ENCODE measurements around the gene OR6K6. TPM values are rescaled to one million over a fixed set of nuclear protein-coding genes. Genes with fewer than 3 reads are reported as not detected.

The OR6K6 gene, protein sequence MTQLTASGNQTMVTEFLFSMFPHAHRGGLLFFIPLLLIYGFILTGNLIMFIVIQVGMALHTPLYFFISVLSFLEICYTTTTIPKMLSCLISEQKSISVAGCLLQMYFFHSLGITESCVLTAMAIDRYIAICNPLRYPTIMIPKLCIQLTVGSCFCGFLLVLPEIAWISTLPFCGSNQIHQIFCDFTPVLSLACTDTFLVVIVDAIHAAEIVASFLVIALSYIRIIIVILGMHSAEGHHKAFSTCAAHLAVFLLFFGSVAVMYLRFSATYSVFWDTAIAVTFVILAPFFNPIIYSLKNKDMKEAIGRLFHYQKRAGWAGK
- total RNA-seq (ENCODE audit: low replicate concordance), result not detected in 2 replicates
- long read RNA-seq, result 0 reads

DNA sequence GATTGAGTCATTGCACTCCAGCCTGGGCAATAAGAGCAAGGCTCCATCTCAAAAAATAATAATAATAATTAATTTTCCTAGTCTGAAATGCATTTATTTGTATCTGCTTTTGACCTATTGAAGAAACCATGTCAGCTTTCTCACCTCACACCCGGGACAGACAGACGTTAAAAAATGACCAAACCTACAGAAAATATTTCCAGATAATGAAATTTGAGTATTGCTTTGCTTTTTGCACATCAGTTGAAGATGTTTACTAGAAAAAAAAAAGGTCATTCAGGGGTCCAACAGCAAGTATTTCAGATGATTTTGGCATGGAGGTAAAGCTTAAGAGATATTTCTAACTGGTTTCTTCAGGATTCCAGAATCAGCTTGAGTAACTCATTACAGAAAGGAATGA is at the start of gene OR6K6:
Gene OR6K6 (plus strand): TSS at position 301 of the 400 bp plus-strand sequence. CDS start 168 bp downstream, outside the sequence.
- Mint-ChIP-seq H3K36me3 (no peaks in the 10 kb centered on the region), H3K4me1 (ENCODE audit: unreplicated experiment) (no peaks in the 10 kb centered on the region), H3K27ac (no peak within 1 kb of the TSS), H3K4me3 (no peak within 1 kb of the TSS), H3K27me3 (no peaks in the 10 kb centered on the region), H3K9me3 (no peaks in the 10 kb centered on the region)
- TF ChIP-seq, protein P1, sequence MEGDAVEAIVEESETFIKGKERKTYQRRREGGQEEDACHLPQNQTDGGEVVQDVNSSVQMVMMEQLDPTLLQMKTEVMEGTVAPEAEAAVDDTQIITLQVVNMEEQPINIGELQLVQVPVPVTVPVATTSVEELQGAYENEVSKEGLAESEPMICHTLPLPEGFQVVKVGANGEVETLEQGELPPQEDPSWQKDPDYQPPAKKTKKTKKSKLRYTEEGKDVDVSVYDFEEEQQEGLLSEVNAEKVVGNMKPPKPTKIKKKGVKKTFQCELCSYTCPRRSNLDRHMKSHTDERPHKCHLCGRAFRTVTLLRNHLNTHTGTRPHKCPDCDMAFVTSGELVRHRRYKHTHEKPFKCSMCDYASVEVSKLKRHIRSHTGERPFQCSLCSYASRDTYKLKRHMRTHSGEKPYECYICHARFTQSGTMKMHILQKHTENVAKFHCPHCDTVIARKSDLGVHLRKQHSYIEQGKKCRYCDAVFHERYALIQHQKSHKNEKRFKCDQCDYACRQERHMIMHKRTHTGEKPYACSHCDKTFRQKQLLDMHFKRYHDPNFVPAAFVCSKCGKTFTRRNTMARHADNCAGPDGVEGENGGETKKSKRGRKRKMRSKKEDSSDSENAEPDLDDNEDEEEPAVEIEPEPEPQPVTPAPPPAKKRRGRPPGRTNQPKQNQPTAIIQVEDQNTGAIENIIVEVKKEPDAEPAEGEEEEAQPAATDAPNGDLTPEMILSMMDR (conservative IDR thresholded peaks at IDR 0.05), result no peak
- DNase-seq (ENCODE audit: extremely low spot score, unreplicated experiment), result no peak

DNA sequence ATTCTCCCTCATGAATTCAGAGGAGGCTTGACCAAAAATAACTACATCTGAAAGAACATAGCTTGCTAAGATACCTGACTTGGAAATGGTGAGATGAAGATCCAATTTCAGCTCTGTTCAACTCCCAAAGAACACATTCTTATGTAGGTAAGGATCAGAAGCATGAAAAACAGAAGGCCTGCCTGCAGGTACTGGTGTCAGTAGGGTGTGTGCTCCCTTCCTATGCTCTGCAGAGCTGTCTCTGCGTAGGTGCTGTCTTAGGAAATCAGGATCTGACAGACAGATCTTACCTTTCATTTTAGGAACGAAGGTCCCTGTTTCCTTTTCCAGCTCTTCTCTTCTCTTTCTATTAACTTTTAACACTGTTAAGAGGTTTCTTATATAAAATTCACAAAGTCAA is 48.4 kb upstream of the OR6K6 start:
- H3K9me3 Mint-ChIP-seq, result no peaks in the 10 kb centered on the region
- H3K27ac Mint-ChIP-seq, result no peak overlapping the region
- H3K27me3 Mint-ChIP-seq, result no peaks in the 10 kb centered on the region
- TF ChIP-seq, protein P1 (conservative IDR thresholded peaks at IDR 0.05), result no peak
- H3K4me1 Mint-ChIP-seq (ENCODE audit: unreplicated experiment), result no peaks in the 10 kb centered on the region
- no peak for DNase-seq (ENCODE audit: extremely low spot score, unreplicated experiment)
- no peaks in the 10 kb centered on the region for H3K36me3 Mint-ChIP-seq
- H3K4me3 Mint-ChIP-seq, result no peak overlapping the region

DNA sequence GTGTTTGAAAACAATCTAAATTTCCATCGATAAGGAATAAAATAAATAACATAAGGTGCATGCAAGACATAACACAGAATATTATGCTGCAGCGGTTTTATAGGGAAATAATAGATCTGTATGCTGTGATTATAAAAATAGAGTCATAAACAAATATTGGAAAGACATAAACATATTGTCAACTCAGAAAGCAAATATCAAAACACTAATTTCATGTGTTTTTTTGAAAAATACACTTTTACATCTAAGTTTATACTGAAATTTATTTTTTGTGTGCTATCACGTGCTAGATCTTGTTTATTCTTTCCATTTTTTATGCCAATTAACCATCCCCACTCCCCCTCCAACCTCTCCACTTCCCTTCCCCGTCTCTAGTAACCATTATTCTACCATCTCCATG is 43.4 kb upstream of the OR6K6 start:
- Mint-ChIP-seq H3K36me3 (no peaks in the 10 kb centered on the region), H3K4me3 (no peak overlapping the region), H3K27ac (no peak overlapping the region), H3K4me1 (ENCODE audit: unreplicated experiment) (no peaks in the 10 kb centered on the region), H3K9me3 (no peaks in the 10 kb centered on the region), H3K27me3 (peaks cover 10% of the 10 kb centered on the region)
- TF ChIP-seq, protein P1 (conservative IDR thresholded peaks at IDR 0.05), result no peak
- no peak for DNase-seq (ENCODE audit: extremely low spot score, unreplicated experiment)

DNA sequence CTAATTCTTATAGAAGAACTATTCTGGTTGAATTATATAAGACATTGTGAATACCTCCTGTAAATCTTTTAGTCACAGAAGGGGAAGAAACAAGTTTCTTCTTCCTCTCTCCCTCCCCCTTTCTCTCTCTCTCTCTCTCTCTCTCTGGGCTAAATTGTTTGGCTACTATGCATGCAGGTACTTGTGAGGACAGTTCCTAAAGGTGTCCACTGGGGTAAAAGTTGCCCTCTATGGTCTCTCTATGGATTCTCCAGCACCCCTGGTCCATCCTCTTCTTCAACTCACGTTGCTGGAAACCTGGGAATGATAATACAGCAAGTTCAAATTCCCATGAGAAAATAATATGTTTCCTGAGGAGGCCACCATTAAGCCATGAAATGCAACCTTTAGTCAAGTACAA is 39.8 kb upstream of the OR6K6 start:
- Mint-ChIP-seq H3K27me3 (peaks cover 10% of the 10 kb centered on the region), H3K9me3 (no peaks in the 10 kb centered on the region), H3K27ac (no peak overlapping the region), H3K4me3 (no peak overlapping the region), H3K36me3 (no peaks in the 10 kb centered on the region), H3K4me1 (ENCODE audit: unreplicated experiment) (no peaks in the 10 kb centered on the region)
- DNase-seq (ENCODE audit: extremely low spot score, unreplicated experiment), result no peak
- TF ChIP-seq, protein P1 (conservative IDR thresholded peaks at IDR 0.05), result no peak

DNA sequence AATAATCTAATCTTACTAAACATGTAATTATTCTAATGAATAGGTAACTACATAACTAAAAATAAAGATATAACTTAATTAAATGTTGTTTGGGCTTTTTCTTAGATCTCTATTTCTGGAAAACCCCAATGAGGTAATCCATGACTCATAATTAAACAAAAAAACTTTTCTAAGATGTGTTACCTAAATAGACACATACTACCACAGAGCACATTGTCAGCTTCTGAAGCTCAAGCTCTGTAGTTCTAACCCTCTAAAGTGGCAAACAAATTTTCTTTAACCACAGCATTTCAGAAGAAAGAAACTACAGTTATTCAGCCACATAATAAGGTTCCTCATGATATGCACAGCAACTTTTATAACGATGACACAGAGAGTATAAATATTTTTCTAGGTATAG is 38.2 kb upstream of the OR6K6 start:
- DNase-seq (ENCODE audit: extremely low spot score, unreplicated experiment), result no peak
- TF ChIP-seq, protein P1 (conservative IDR thresholded peaks at IDR 0.05), result no peak
- Mint-ChIP-seq H3K4me1 (ENCODE audit: unreplicated experiment) (no peaks in the 10 kb centered on the region), H3K36me3 (no peaks in the 10 kb centered on the region), H3K4me3 (no peak overlapping the region), H3K9me3 (no peaks in the 10 kb centered on the region), H3K27ac (no peak overlapping the region), H3K27me3 (peaks cover 10% of the 10 kb centered on the region)
